Mesenchymal stem cell (in vitro differentiated cells and primary cell): ENCODE measurements around the gene INPP5D.

ENCODE experiments used
- DNase-seq: peaks from one replicate; pipeline ENCODE4 v3.0.0-alpha.2; 2013
- H2AFZ ChIP-seq: one replicate; pipeline ENCODE4 v1.6.1; 2013; ENCODE audit warnings: low read depth, mild to moderate bottlenecking, control low read depth, inconsistent platforms, low read length, moderate library complexity
- H2AK5ac ChIP-seq: 2 replicates; pipeline ENCODE4 v1.6.1; 2013; ENCODE audit warnings: low read length, moderate library complexity, mild to moderate bottlenecking, inconsistent platforms; ENCODE audit not compliant: severe bottlenecking
- H2BK120ac ChIP-seq: one replicate; pipeline ENCODE4 v1.6.1; 2013; ENCODE audit warnings: low read depth, mild to moderate bottlenecking, inconsistent platforms, low read length, moderate library complexity
- H2BK12ac ChIP-seq, 2 experiments: one replicate each; pipeline ENCODE4 v1.6.1; 2013; ENCODE audit warnings: inconsistent platforms in 2 of 2, low read length in 2 of 2, mild to moderate bottlenecking in 2 of 2, moderate library complexity in 2 of 2, control low read depth in 1 of 2
- H2BK15ac ChIP-seq: one replicate; pipeline ENCODE4 v1.6.1; 2013; ENCODE audit warnings: mild to moderate bottlenecking, low read depth, inconsistent platforms; ENCODE audit not compliant: poor library complexity, severe bottlenecking
- H2BK5ac ChIP-seq: 2 replicates; pipeline ENCODE4 v1.6.1; 2013; ENCODE audit warnings: low read depth, mild to moderate bottlenecking, low read length, control low read depth, inconsistent platforms; ENCODE audit not compliant: poor library complexity, severe bottlenecking
- H3K14ac ChIP-seq, 2 experiments: one replicate each; pipeline ENCODE4 v1.6.1; 2013; ENCODE audit warnings: inconsistent platforms in 2 of 2, low read length in 2 of 2, control low read depth in 1 of 2, mild to moderate bottlenecking in 1 of 2, moderate library complexity in 1 of 2
- H3K18ac ChIP-seq, 2 experiments: one replicate each; pipeline ENCODE4 v1.6.1; 2013; ENCODE audit warnings: inconsistent platforms in 2 of 2, low read length in 2 of 2, control low read depth in 1 of 2, low read depth in 1 of 2, mild to moderate bottlenecking in 1 of 2
- H3K23ac ChIP-seq, 2 experiments: one replicate each; pipeline ENCODE4 v1.6.1; 2013; ENCODE audit warnings: inconsistent platforms in 2 of 2, low read length in 2 of 2, mild to moderate bottlenecking in 2 of 2, moderate library complexity in 2 of 2, control low read depth in 1 of 2
- H3K27ac ChIP-seq: 2 replicates; pipeline ENCODE4 v1.5.1; 2013; ENCODE audit warnings: mild to moderate bottlenecking, moderate library complexity, low read length, control low read depth, inconsistent platforms; ENCODE audit not compliant: poor library complexity, severe bottlenecking
- H3K27me3 ChIP-seq, 2 experiments: 2 replicates each; pipeline versions ENCODE4 v1.6.1 to v1.7.0; 2013; ENCODE audit warnings: low read length in 2 of 2, mild to moderate bottlenecking in 2 of 2, moderate library complexity in 2 of 2, control low read depth in 1 of 2, inconsistent platforms in 1 of 2; ENCODE audit not compliant: control insufficient read depth in 1 of 2, insufficient read depth in 1 of 2
- H3K36me3 ChIP-seq, 2 experiments: 2 replicates each; pipeline versions ENCODE4 v1.6.1 to v1.7.0; 2013; ENCODE audit warnings: low read length in 2 of 2, control low read depth in 1 of 2, inconsistent platforms in 1 of 2, low read depth in 1 of 2, mild to moderate bottlenecking in 1 of 2; ENCODE audit not compliant: insufficient read depth in 2 of 2, control insufficient read depth in 1 of 2
- H3K4ac ChIP-seq, 2 experiments: one replicate each; pipeline ENCODE4 v1.6.1; 2013; ENCODE audit warnings: inconsistent platforms in 2 of 2, low read length in 2 of 2, mild to moderate bottlenecking in 2 of 2, moderate library complexity in 2 of 2, control low read depth in 1 of 2, low read depth in 1 of 2
- H3K4me1 ChIP-seq: 2 replicates; pipeline ENCODE4 v1.6.1; 2013; ENCODE audit warnings: low read depth, low read length, control low read depth; ENCODE audit not compliant: control insufficient read depth, insufficient read depth
- H3K4me2 ChIP-seq: 2 replicates; pipeline ENCODE4 v1.6.1; 2013; ENCODE audit warnings: low read length, mild to moderate bottlenecking, inconsistent platforms; ENCODE audit not compliant: poor library complexity, severe bottlenecking
- H3K4me3 ChIP-seq, 2 experiments: 2 replicates each; pipeline versions ENCODE4 v1.5.1 to v1.7.0; 2013; ENCODE audit warnings: low read length in 2 of 2, mild to moderate bottlenecking in 2 of 2, control low read depth in 1 of 2, low read depth in 1 of 2; ENCODE audit not compliant: insufficient read depth in 1 of 2
- H3K79me1 ChIP-seq: replicated peaks from 2 replicates; pipeline ENCODE4 v1.6.1; 2013; ENCODE audit warnings: mild to moderate bottlenecking, control low read depth, low read length, inconsistent platforms; ENCODE audit not compliant: poor library complexity, severe bottlenecking
- H3K9ac ChIP-seq: 2 replicates; pipeline ENCODE4 v1.7.0; 2013; ENCODE audit warnings: mild to moderate bottlenecking, low read length, moderate library complexity
- H3K9me3 ChIP-seq: 2 replicates; pipeline ENCODE4 v1.7.0; 2013; ENCODE audit warnings: mild to moderate bottlenecking, low read length; ENCODE audit not compliant: control insufficient read depth
- H4K8ac ChIP-seq: one replicate; pipeline ENCODE4 v1.6.1; 2013; ENCODE audit warnings: inconsistent platforms, mild to moderate bottlenecking, low read length, moderate library complexity
- H4K91ac ChIP-seq: one replicate; pipeline ENCODE4 v1.6.1; 2013; ENCODE audit warnings: mild to moderate bottlenecking, low read length, inconsistent platforms
- WGBS: methylation state at CpG from one replicate; pipeline ENCODE4 v1.1.7; 2013; ENCODE audit warnings: mixed read lengths; 5-methylcytosine and 5-hydroxymethylcytosine counted together

Gene INPP5D

GRCh38 chr2:233202531-233202944 is 142.4 kb downstream of the INPP5D start:
- Histone ChIP-seq H2AFZ (no peak overlapping the region), H2BK120ac (no peak overlapping the region), H3K9me3 (peaks cover 17% of the 10 kb centered on the region), H3K23ac (no peak overlapping the region), H3K79me1 (no peaks in the 10 kb centered on the region), H4K8ac (no peak overlapping the region), H3K4me1 (no peaks in the 10 kb centered on the region), H3K9ac (no peak overlapping the region), H2BK5ac (no peak overlapping the region), H3K36me3 (no peaks in the 10 kb centered on the region), H3K18ac (no peak overlapping the region), H2BK12ac (no peak overlapping the region), H3K27ac (no peak overlapping the region), H2BK15ac (no peak overlapping the region), H4K91ac (no peak overlapping the region), H2AK5ac (no peak overlapping the region), H3K4me3 (no peak overlapping the region), H3K14ac (no peak overlapping the region), H3K27me3 (peaks cover 6 to 50% of the 10 kb centered on the region in 2 experiments), H3K4ac (no peak overlapping the region), H3K4me2 (no peak overlapping the region)
- WGBS, result 77% methylated on average over 5 of the region's 5 CpGs
- no peak for DNase-seq

GRCh38 chr2:233203060-233203459 is 142.9 kb downstream of the INPP5D start:
- H2BK5ac ChIP-seq, result no peak overlapping the region
- no peak for DNase-seq
- no peak overlapping the region for H3K14ac ChIP-seq
- no peak overlapping the region for H2BK12ac ChIP-seq
- H2BK120ac ChIP-seq, result no peak overlapping the region
- no peak overlapping the region for H3K23ac ChIP-seq
- H3K4ac ChIP-seq, result no peak overlapping the region
- H2BK15ac ChIP-seq, result no peak overlapping the region
- no peak overlapping the region for H3K4me2 ChIP-seq
- WGBS, result 86% methylated on average over 4 of the region's 5 CpGs
- no peaks in the 10 kb centered on the region for H3K79me1 ChIP-seq
- H2AK5ac ChIP-seq, result no peak overlapping the region
- H4K91ac ChIP-seq, result no peak overlapping the region
- H2AFZ ChIP-seq, result no peak overlapping the region
- no peak overlapping the region for H3K18ac ChIP-seq
- no peak overlapping the region for H4K8ac ChIP-seq
- H3K4me1 ChIP-seq, result peaks cover under 1% of the 10 kb centered on the region
- H3K9me3 ChIP-seq, result peaks cover 17% of the 10 kb centered on the region
- H3K36me3 ChIP-seq, result no peaks in the 10 kb centered on the region
- H3K4me3 ChIP-seq, result no peak overlapping the region
- peaks cover 6 to 50% of the 10 kb centered on the region in 2 experiments for H3K27me3 ChIP-seq
- H3K9ac ChIP-seq, result no peak overlapping the region
- H3K27ac ChIP-seq, result no peak overlapping the region

- H4K8ac ChIP-seq, result no peak overlapping the region
- no peak overlapping the region for H2BK5ac ChIP-seq
- H2AFZ ChIP-seq, result no peak overlapping the region
- peaks cover 17% of the 10 kb centered on the region for H3K9me3 ChIP-seq
- H2BK120ac ChIP-seq, result no peak overlapping the region
- H2BK15ac ChIP-seq, result no peak overlapping the region
- no peak overlapping the region for H3K14ac ChIP-seq
- H3K4me2 ChIP-seq, result no peak overlapping the region
- H4K91ac ChIP-seq, result peak overlapping the region; percentile 36
- H2BK12ac ChIP-seq, result no peak overlapping the region
- H3K4ac ChIP-seq, result no peak overlapping the region
- no peak overlapping the region for H3K23ac ChIP-seq
- DNase-seq, result no peak
- H3K27me3 ChIP-seq, result peaks cover 6 to 60% of the 10 kb centered on the region in 2 experiments
- H3K18ac ChIP-seq, result no peak overlapping the region
- H3K79me1 ChIP-seq, result no peaks in the 10 kb centered on the region
- H3K9ac ChIP-seq, result no peak overlapping the region
- peaks cover 11% of the 10 kb centered on the region for H3K4me1 ChIP-seq
- H3K36me3 ChIP-seq, result no peaks in the 10 kb centered on the region
- no peak overlapping the region for H3K27ac ChIP-seq
- H3K4me3 ChIP-seq, result no peak overlapping the region
- H2AK5ac ChIP-seq, result no peak overlapping the region
- WGBS, result 87% methylated on average over 45 of the region's 50 CpGs
These were observed 144.3 kb downstream of the INPP5D start for GRCh38 chr2:233204286-233204936.

- WGBS, result 71% methylated on average over 10 of the region's 10 CpGs
- no peak overlapping the region for H3K4ac ChIP-seq
These were observed 148.4 kb downstream of the INPP5D start for GRCh38 chr2:233208382-233209116.

More at GRCh38 chr2:233208382-233209116, 148.4 kb downstream of the INPP5D start:
- Histone ChIP-seq H2AFZ (no peak overlapping the region), H4K8ac (no peak overlapping the region), H3K9ac (no peak overlapping the region), H3K27ac (no peak overlapping the region), H3K79me1 (no peaks in the 10 kb centered on the region), H3K18ac (no peak overlapping the region), H3K36me3 (no peaks in the 10 kb centered on the region), H2BK15ac (no peak overlapping the region), H2BK12ac (no peak overlapping the region), H3K4me3 (no peak overlapping the region), H3K4me2 (no peak overlapping the region), H3K4me1 (peaks cover 33% of the 10 kb centered on the region), H2AK5ac (peak overlapping the region; percentile 54), H4K91ac (no peak overlapping the region), H3K9me3 (peaks cover 4% of the 10 kb centered on the region), H3K27me3 (peaks cover 0 to 48% of the 10 kb centered on the region in 2 experiments), H3K23ac (peak overlapping the region in 1 of 2 experiments; percentile 6), H2BK5ac (no peak overlapping the region), H3K14ac (no peak overlapping the region), H2BK120ac (no peak overlapping the region)
- no peak for DNase-seq
